Fibroblast of lung (primary cell): Measurements from ENCODE around the gene RCOR3. TPM values are rescaled to one million over a fixed set of nuclear protein-coding genes. Genes with fewer than 3 reads are reported as not detected.
"Not testable (repeated sequence)": the region's sequence is repeated elsewhere in the genome, so short reads cannot be mapped to it uniquely, and the experiment has no call there.

ENCODE experiments used
- DNase-seq, 2 donors: peaks; one replicate each; pipeline versions ENCODE4 v3.0.0 to v3.0.0-alpha.2; 2010; ENCODE audit warnings: low read depth in 2 of 2
- H2AFZ ChIP-seq: 2 replicates; pipeline ENCODE4 v1.5.1; 2012; ENCODE audit warnings: low read length, control low read depth, inconsistent platforms
- H3K27ac ChIP-seq: 2 replicates; pipeline ENCODE4 v1.5.1; 2011; ENCODE audit warnings: low read length, control low read depth; ENCODE audit not compliant: insufficient read depth
- H3K27me3 ChIP-seq: 2 replicates; pipeline ENCODE4 v1.5.1; 2011; ENCODE audit warnings: mild to moderate bottlenecking, low read length; ENCODE audit not compliant: control insufficient read depth, insufficient read depth
- H3K36me3 ChIP-seq: 2 replicates; pipeline ENCODE4 v1.5.1; 2011; ENCODE audit warnings: low read length; ENCODE audit not compliant: control insufficient read depth, insufficient read depth
- H3K4me1 ChIP-seq: 2 replicates; pipeline ENCODE4 v1.5.1; 2011; ENCODE audit warnings: low read length; ENCODE audit not compliant: control insufficient read depth, insufficient read depth; ENCODE audit errors: extremely low read depth
- H3K4me2 ChIP-seq: 2 replicates; pipeline ENCODE4 v1.5.1; 2011; ENCODE audit warnings: low read length, control low read depth; ENCODE audit not compliant: insufficient read depth; ENCODE audit errors: extremely low read depth
- H3K4me3 ChIP-seq, 4 experiments: fragments of 200-600 bp in 1 of 4; sonication (generic) in 1 of 4; replicated peaks in 1 of 4; 2 replicates each; pipeline ENCODE4 v1.5.1; 2011 to 2016; ENCODE audit warnings: low read length in 4 of 4, low read depth in 3 of 4, mild to moderate bottlenecking in 3 of 4, control low read depth in 2 of 4, inconsistent platforms in 1 of 4, mixed read lengths in 1 of 4; ENCODE audit not compliant: insufficient read depth in 1 of 4; ENCODE audit errors: control extremely low read depth in 1 of 4
- H3K79me2 ChIP-seq: 2 replicates; pipeline ENCODE4 v1.5.1; 2012; ENCODE audit warnings: mild to moderate bottlenecking, low read length, inconsistent platforms; ENCODE audit not compliant: control insufficient read depth, insufficient read depth
- H3K9ac ChIP-seq: 2 replicates; pipeline ENCODE4 v1.5.1; 2011; ENCODE audit warnings: mild to moderate bottlenecking, low read length, control low read depth; ENCODE audit not compliant: insufficient read depth
- H3K9me3 ChIP-seq: 2 replicates; pipeline ENCODE4 v1.5.1; 2012; ENCODE audit warnings: low read depth, low read length; ENCODE audit not compliant: control insufficient read depth, insufficient read depth
- H4K20me1 ChIP-seq: 2 replicates; pipeline ENCODE4 v1.5.1; 2011; ENCODE audit warnings: low read length; ENCODE audit not compliant: control insufficient read depth, insufficient read depth; ENCODE audit errors: extremely low read depth
- EZH2 ChIP-seq: IDR thresholded peaks from 2 replicates; pipeline ENCODE4 v1.5.1; 2012; ENCODE audit warnings: low read length, control low read depth, mild to moderate bottlenecking; ENCODE audit errors: missing control alignments
- polyA plus RNA-seq, 2 donors: library from polyadenylated mRNA; depleted of rRNA in 1 of 2; stranded (reverse) in 1 of 2; unstranded in 1 of 2; fragments of >200 nt; gene quantifications; 2 replicates each; pipeline ENCODE4 v1.2.1, GENCODE V29; 2011 to 2012; ENCODE audit warnings: missing spikeins in 1 of 2
- total RNA-seq: library from RNA; depleted of rRNA; stranded (reverse); fragments of >200 nt; gene quantifications from 2 replicates; pipeline ENCODE4 v1.2.1, GENCODE V29; 2014
- TF ChIP-seq, protein P1 (sequence below), 2 donors: IDR thresholded peaks in 1 of 2; conservative IDR thresholded peaks in 1 of 2; 1 replicate in 1 of 2; 2 replicates in 1 of 2; pipeline ENCODE4 v1.5.1; 2011 to 2012; ENCODE audit warnings: low read length in 2 of 2, control low read depth in 1 of 2, inconsistent platforms in 1 of 2, low read depth in 1 of 2, mild to moderate bottlenecking in 1 of 2

RCOR3 gene
- total and polyA plus RNA-seq, 2 donors (not counting 1 experiment from before 2014, with no cell fraction given), result 24.9 to 38.1 TPM

DNA sequence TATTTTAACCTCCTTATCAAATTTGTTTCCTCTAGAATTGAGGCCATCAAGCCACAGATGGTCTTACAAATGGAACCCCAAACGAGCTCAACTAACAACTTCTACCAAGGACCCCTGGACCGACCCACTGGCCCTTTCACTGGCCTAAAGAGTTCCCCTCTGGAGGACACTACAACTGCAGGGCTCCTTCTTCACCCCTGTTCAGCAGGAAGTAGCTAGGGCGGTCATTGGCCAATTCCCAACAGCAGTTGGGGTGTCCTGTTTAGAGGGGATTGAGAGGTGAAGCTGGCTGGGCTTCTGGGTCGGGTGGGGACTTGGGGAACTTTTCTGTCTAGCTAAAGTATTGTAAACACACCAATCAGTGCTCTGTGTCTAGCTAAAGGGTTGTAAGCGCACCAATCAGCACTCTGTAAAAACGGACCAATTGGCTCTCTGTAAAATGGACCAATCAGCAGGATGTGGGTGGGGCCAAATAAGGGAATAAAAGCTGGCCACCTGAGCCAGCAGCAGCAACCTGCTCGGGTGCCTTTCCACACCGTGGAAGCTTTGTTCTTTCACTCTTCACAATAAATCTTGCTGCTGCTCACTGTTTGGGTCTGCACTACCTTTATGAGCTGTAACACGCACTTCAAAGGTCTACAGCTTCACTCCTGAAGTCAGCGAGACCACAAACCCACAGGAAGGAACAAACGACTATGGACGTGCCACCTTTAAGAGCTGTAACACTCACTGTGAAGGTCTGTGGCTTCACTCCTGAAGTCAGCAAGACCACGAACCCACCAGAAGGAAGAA is 30.4 kb upstream of the RCOR3 start:
- H3K27ac ChIP-seq, H3K4me3 ChIP-seq, H3K27me3 ChIP-seq, H3K79me2 ChIP-seq, H3K9ac ChIP-seq, H3K9me3 ChIP-seq, H2AFZ ChIP-seq, H3K4me2 ChIP-seq, DNase-seq, H3K4me1 ChIP-seq, H3K36me3 ChIP-seq, H4K20me1 ChIP-seq: not testable (repeated sequence)

DNA sequence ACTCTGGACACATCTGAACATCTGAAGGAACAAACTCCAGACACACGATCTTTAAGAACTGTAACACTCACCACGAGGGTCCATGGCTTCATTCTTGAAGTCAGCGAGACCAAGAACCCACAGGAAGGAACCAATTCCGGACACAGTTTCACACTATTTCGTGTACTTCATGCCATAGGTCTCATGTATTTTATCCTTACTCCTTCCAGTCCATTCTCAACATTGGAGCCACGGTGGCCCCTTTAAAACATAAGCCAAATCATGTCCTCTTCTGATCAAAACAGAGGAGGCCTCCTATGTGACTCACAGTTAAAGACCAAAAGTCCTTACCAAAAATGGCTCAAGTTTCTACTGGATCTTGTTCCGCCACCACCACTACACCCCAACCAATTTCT is 29.8 kb upstream of the RCOR3 start:
- Histone ChIP-seq H3K27ac (no peak overlapping the region), H3K9me3 (no peaks in the 10 kb centered on the region), H3K4me1 (no peaks in the 10 kb centered on the region), H4K20me1 (no peaks in the 10 kb centered on the region), H2AFZ (no peak overlapping the region), H3K4me3 (no peak overlapping the region), H3K36me3 (no peaks in the 10 kb centered on the region), H3K79me2 (no peaks in the 10 kb centered on the region), H3K4me2 (no peak overlapping the region), H3K9ac (no peak overlapping the region), H3K27me3 (no peaks in the 10 kb centered on the region)
- no peak for TF ChIP-seq EZH2
- TF ChIP-seq, protein P1, sequence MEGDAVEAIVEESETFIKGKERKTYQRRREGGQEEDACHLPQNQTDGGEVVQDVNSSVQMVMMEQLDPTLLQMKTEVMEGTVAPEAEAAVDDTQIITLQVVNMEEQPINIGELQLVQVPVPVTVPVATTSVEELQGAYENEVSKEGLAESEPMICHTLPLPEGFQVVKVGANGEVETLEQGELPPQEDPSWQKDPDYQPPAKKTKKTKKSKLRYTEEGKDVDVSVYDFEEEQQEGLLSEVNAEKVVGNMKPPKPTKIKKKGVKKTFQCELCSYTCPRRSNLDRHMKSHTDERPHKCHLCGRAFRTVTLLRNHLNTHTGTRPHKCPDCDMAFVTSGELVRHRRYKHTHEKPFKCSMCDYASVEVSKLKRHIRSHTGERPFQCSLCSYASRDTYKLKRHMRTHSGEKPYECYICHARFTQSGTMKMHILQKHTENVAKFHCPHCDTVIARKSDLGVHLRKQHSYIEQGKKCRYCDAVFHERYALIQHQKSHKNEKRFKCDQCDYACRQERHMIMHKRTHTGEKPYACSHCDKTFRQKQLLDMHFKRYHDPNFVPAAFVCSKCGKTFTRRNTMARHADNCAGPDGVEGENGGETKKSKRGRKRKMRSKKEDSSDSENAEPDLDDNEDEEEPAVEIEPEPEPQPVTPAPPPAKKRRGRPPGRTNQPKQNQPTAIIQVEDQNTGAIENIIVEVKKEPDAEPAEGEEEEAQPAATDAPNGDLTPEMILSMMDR (conservative IDR thresholded peaks at IDR 0.05 in 1 of 2, IDR thresholded peaks at IDR 0.05 in 1 of 2; ENCODE audit: low read depth in 1 of 2, low read length in 2 of 2), result no peak
- no peak for DNase-seq

DNA sequence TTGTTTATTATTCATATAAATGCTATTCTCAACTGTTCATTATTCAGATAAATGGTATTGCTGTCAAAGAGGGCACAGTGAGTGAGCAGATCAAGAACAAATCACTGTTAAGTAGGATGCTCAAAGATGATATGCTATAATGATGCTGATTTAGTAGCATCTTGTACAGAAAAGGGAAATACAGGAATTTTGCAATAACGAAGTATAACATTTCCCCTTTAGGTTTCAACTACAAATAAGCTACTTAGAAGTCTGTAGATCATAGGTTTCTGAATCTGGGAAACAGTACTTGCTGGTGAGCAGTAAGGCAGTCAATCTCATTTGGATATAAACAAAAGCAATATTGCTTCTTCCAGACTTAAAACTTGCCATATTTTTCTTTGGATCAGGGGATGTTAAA is 27.3 kb upstream of the RCOR3 start:
- Histone ChIP-seq H3K79me2 (no peaks in the 10 kb centered on the region), H4K20me1 (no peaks in the 10 kb centered on the region), H3K36me3 (no peaks in the 10 kb centered on the region), H3K27ac (no peak overlapping the region), H3K4me3 (no peak overlapping the region), H3K9ac (no peak overlapping the region), H3K27me3 (no peaks in the 10 kb centered on the region), H3K4me2 (no peak overlapping the region), H2AFZ (no peak overlapping the region), H3K4me1 (no peaks in the 10 kb centered on the region), H3K9me3 (no peaks in the 10 kb centered on the region)
- TF ChIP-seq, protein P1 (conservative IDR thresholded peaks at IDR 0.05 in 1 of 2, IDR thresholded peaks at IDR 0.05 in 1 of 2; ENCODE audit: low read depth in 1 of 2, low read length in 2 of 2), result no peak
- no peak for TF ChIP-seq EZH2
- DNase-seq, result no peak
